ENCODE measurements around the gene HAL. TPM values are rescaled to one million over a fixed set of nuclear protein-coding genes. Genes with fewer than 3 reads are reported as not detected.

HAL gene
- total RNA-seq, 1 experiment from 2014 or later: 0.18 TPM

Other genes with a start within 250 kb of the HAL start
- gene NTN4, start 205.6 kb downstream of the HAL start, total RNA-seq (2014; rRNA removed; shearing (Covaris generic)): 44.9 and 59.5 TPM in 2 replicates
- gene SNRPF, start 137.4 kb downstream of the HAL start, total RNA-seq (2014; rRNA removed; shearing (Covaris generic)): 25.9 and 32.0 TPM in 2 replicates
- gene CCDC38, start 53.7 kb downstream of the HAL start, total RNA-seq (2014; rRNA removed; shearing (Covaris generic)): 0.39 TPM in 1 of 2 replicates, not detected in the other
- 0.41 and 1.7 TPM in 2 replicates for gene AMDHD1, start 53.0 kb downstream of the HAL start, total RNA-seq (2014; rRNA removed; shearing (Covaris generic))
- gene LTA4H, start 39.2 kb upstream of the HAL start, total RNA-seq (2014; rRNA removed; shearing (Covaris generic)): 537 and 538 TPM in 2 replicates
- gene ELK3, start 198.0 kb upstream of the HAL start, total RNA-seq (2014; rRNA removed; shearing (Covaris generic)): 19.0 and 20.6 TPM in 2 replicates

Data from SJSA1 (cell line).